Neuronal stem cell (in vitro differentiated cells): ENCODE measurements around the gene LTK.
A peak's percentile ranks its signal among the peaks of the same experiment; 100 is the strongest.

Experiments
- DNase-seq: peaks from one replicate; pipeline ENCODE4 v3.0.0-alpha.2; 2013; ENCODE audit warnings: low spot score
- H2AFZ ChIP-seq: one replicate; pipeline ENCODE4 v1.6.1; 2013; ENCODE audit warnings: mild to moderate bottlenecking, low read length, inconsistent platforms
- H2AK5ac ChIP-seq: 2 replicates; pipeline ENCODE4 v1.6.1; 2013; ENCODE audit warnings: low read depth, mild to moderate bottlenecking, inconsistent platforms, low read length, moderate library complexity, mixed read lengths
- H2BK120ac ChIP-seq: 2 replicates; pipeline ENCODE4 v1.6.1; 2013; ENCODE audit warnings: low read depth, mild to moderate bottlenecking, inconsistent platforms, low read length, moderate library complexity, mixed read lengths
- H2BK12ac ChIP-seq: one replicate; pipeline ENCODE4 v1.6.1; 2013; ENCODE audit warnings: low read length, inconsistent platforms
- H2BK15ac ChIP-seq: 2 replicates; pipeline ENCODE4 v1.6.1; 2013; ENCODE audit warnings: mild to moderate bottlenecking, low read length, inconsistent platforms, mixed read lengths
- H2BK5ac ChIP-seq: one replicate; pipeline ENCODE4 v1.6.1; 2013; ENCODE audit warnings: inconsistent platforms, mild to moderate bottlenecking, low read length, moderate library complexity
- H3K14ac ChIP-seq: one replicate; pipeline ENCODE4 v1.6.1; 2013; ENCODE audit warnings: low read length, inconsistent platforms
- H3K18ac ChIP-seq: 2 replicates; pipeline ENCODE4 v1.6.1; 2013; ENCODE audit warnings: low read length, inconsistent platforms
- H3K23ac ChIP-seq: 2 replicates; pipeline ENCODE4 v1.6.1; 2013; ENCODE audit warnings: low read depth, mild to moderate bottlenecking, mixed read lengths, low read length, inconsistent platforms; ENCODE audit not compliant: poor library complexity
- H3K27ac ChIP-seq: replicated peaks from 3 replicates; pipeline ENCODE4 v1.5.1; 2013; ENCODE audit warnings: low read length, inconsistent platforms
- H3K27me3 ChIP-seq, 3 experiments: 2 replicates each; pipeline ENCODE4 v1.6.1; 2013; ENCODE audit warnings: low read length in 3 of 3, mild to moderate bottlenecking in 2 of 3, inconsistent platforms in 1 of 3, low read depth in 1 of 3, mixed read lengths in 1 of 3, moderate library complexity in 1 of 3; ENCODE audit not compliant: control insufficient read depth in 3 of 3, insufficient read depth in 3 of 3
- H3K36me3 ChIP-seq, 2 donors: replicated peaks in 1 of 2; 2 replicates each; pipeline ENCODE4 v1.6.1; 2013; ENCODE audit warnings: low read length in 2 of 2; ENCODE audit not compliant: control insufficient read depth in 2 of 2, insufficient read depth in 2 of 2
- H3K4ac ChIP-seq: 2 replicates; pipeline ENCODE4 v1.6.1; 2013; ENCODE audit warnings: inconsistent platforms, mild to moderate bottlenecking, low read length, moderate library complexity
- H3K4me1 ChIP-seq, 2 donors: 1 replicate in 1 of 2; 2 replicates in 1 of 2; pipeline ENCODE4 v1.6.1; 2013; ENCODE audit warnings: low read length in 2 of 2, low read depth in 1 of 2; ENCODE audit not compliant: control insufficient read depth in 2 of 2, insufficient read depth in 1 of 2
- H3K4me2 ChIP-seq: one replicate; pipeline ENCODE4 v1.6.1; 2013; ENCODE audit warnings: mild to moderate bottlenecking, low read length, inconsistent platforms; ENCODE audit not compliant: insufficient read depth, poor library complexity, severe bottlenecking
- H3K4me3 ChIP-seq, 2 donors: 2 replicates each; pipeline ENCODE4 v1.5.1; 2013; ENCODE audit warnings: low read length in 2 of 2, mild to moderate bottlenecking in 2 of 2, inconsistent platforms in 1 of 2, moderate library complexity in 1 of 2
- H3K79me1 ChIP-seq: one replicate; pipeline ENCODE4 v1.6.1; 2013; ENCODE audit warnings: low read depth, mild to moderate bottlenecking, inconsistent platforms, low read length, moderate library complexity
- H3K9ac ChIP-seq: one replicate; pipeline ENCODE4 v1.6.1; 2013; ENCODE audit warnings: mild to moderate bottlenecking, low read depth, low read length, inconsistent platforms; ENCODE audit not compliant: poor library complexity
- H3K9me3 ChIP-seq, 2 donors: replicated peaks in 1 of 2; 2 replicates each; pipeline versions ENCODE3 to v1.6.1; 2013; ENCODE audit warnings: low read length in 2 of 2, mild to moderate bottlenecking in 2 of 2, inconsistent platforms in 1 of 2, low read depth in 1 of 2, mixed read lengths in 1 of 2, moderate library complexity in 1 of 2; ENCODE audit not compliant: control insufficient read depth in 2 of 2, insufficient read depth in 1 of 2
- H4K8ac ChIP-seq: one replicate; pipeline ENCODE4 v1.6.1; 2013; ENCODE audit warnings: low read depth, mild to moderate bottlenecking, inconsistent platforms, low read length, moderate library complexity
- H4K91ac ChIP-seq: one replicate; pipeline ENCODE4 v1.6.1; 2013; ENCODE audit warnings: low read length, low read depth, mild to moderate bottlenecking, inconsistent platforms; ENCODE audit not compliant: poor library complexity
- WGBS, 2 donors: extraction: QIAGEN DNeasy Blood & Tissue Kit; methylation state at CpG; one replicate each; pipeline ENCODE4 v1.1.7; 2013; ENCODE audit warnings: missing lambda C conversion rate in 2 of 2, mixed read lengths in 1 of 2; ENCODE audit not compliant: insufficient read length in 2 of 2, insufficient replicate concordance in 1 of 2; ENCODE audit errors: extremely low coverage in 2 of 2; 5-methylcytosine and 5-hydroxymethylcytosine counted together

The LTK gene

DNA sequence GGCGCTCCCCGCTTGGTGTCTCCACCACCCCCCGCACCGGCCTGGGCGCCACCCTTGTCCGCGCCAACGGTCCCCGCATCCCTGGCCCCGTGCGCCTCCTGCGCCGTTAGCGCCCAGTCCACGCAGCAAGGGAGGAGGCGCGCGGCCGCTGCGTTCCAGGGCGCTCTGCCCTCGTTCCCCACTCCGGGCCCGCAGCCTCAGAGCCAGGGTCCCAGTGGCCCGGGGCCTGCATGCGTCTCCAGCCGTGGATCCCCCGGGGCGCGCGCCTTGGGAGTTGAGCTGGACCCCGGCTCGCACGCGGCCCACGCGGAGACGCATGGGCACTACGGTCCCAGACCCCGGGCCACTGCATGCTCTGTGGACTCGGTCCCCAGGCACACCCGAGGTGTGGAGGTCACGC is 27.3 kb downstream of the LTK start:
- Histone ChIP-seq H3K27ac (no peak overlapping the region), H3K79me1 (no peaks in the 10 kb centered on the region), H3K27me3 (peaks cover 0 to 3% (median 0%) of the 10 kb centered on the region in 3 experiments), H4K91ac (no peak overlapping the region), H2BK5ac (no peak overlapping the region), H3K4me3 (no peak overlapping the region), H3K4me2 (no peak overlapping the region), H2BK15ac (no peak overlapping the region), H2BK120ac (no peak overlapping the region), H3K4ac (no peak overlapping the region), H3K4me1 (peaks cover 2 to 11% of the 10 kb centered on the region in 2 donors), H3K18ac (no peak overlapping the region), H4K8ac (no peak overlapping the region), H2AFZ (no peak overlapping the region), H3K36me3 (peaks cover 9 to 32% of the 10 kb centered on the region in 2 donors), H3K23ac (no peak overlapping the region), H3K9me3 (peaks cover 0 to 2% of the 10 kb centered on the region in 2 donors), H2BK12ac (no peak overlapping the region), H3K14ac (no peak overlapping the region), H3K9ac (no peak overlapping the region), H2AK5ac (peak overlapping the region; percentile 51)
- WGBS, 2 donors: no CpG with 5 or more reads among the region's 43 CpGs
- DNase-seq: no peak

DNA sequence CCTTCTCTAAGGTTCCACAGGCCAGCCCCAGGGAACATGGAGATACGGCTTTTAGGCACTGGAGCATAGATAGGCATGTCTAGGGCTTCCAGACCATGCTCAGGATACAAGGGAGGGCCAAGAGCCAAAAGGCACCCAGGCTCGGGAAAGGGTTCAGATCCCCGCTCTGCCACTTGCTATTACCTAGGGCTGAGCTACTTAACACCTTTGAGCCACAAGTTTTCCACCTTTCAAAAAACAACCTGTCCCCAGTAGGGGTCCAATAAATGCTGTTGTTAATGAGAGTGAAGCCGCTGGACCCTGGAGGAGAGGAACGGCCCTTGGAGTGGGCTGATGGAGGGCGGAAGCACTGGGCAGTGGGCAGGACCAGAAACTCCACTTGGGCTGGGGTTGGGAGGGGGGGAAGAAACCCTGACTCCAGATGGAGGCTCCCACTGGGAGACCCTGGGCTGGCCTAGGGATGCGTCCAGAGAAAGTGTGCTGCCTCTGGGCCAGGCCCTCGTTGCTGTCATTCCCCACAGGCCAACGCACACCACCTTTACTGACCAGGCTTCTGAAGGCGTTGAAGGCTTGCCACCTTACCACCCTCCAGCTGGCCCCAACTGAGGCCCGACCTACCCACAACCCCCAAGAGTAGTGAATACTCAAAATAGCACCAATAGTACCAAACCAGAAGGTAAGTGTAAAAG is 28.5 kb downstream of the LTK start:
- peaks cover 20 to 44% of the 10 kb centered on the region in 2 donors for H3K36me3 ChIP-seq
- H3K27me3 ChIP-seq: no peaks in the 10 kb centered on the region
- no peak overlapping the region for H2AFZ ChIP-seq
- H3K27ac ChIP-seq: no peak overlapping the region
- H4K8ac ChIP-seq: no peak overlapping the region
- H3K18ac ChIP-seq: peak overlapping the region; percentile 37
- H2AK5ac ChIP-seq: peak overlapping the region; percentile 36
- WGBS, 2 donors: no CpG with 5 or more reads among the region's 11 CpGs
- no peak overlapping the region for H3K23ac ChIP-seq
- H3K9me3 ChIP-seq: peaks cover 0 to 2% of the 10 kb centered on the region in 2 donors
- H3K9ac ChIP-seq: no peak overlapping the region
- no peak for DNase-seq
- H4K91ac ChIP-seq: no peak overlapping the region
- no peak overlapping the region for H2BK5ac ChIP-seq
- no peak overlapping the region for H2BK120ac ChIP-seq
- H3K4ac ChIP-seq: no peak overlapping the region
- H3K4me3 ChIP-seq: no peak overlapping the region
- H3K4me2 ChIP-seq: no peak overlapping the region
- H3K4me1 ChIP-seq: peaks cover 2 to 11% of the 10 kb centered on the region in 2 donors
- no peak overlapping the region for H2BK15ac ChIP-seq
- no peak overlapping the region for H2BK12ac ChIP-seq
- H3K14ac ChIP-seq: no peak overlapping the region
- no peaks in the 10 kb centered on the region for H3K79me1 ChIP-seq

DNA sequence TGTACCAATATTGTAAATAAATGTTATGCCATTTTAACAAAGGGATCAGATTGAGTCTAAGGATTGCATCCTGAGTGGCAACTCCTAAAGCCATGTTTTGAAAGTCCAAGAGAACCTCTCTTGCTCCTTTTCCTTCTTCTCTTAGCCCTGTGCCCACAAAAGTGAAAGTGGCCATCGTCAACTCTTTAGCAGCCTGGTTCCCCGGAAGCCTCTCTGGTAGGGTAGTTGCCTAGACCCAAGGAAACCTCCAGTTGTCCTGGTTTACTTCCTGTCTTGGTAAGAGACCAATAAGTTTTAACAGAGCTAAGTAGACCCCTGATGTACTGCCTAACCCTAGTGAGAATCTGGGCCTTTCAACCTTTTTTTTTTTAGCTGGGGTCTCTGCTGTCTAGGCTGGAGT is 30.1 kb downstream of the LTK start:
- H3K23ac ChIP-seq: no peak overlapping the region
- no peak overlapping the region for H3K27ac ChIP-seq
- no peak overlapping the region for H2BK15ac ChIP-seq
- H3K4ac ChIP-seq: no peak overlapping the region
- no CpG with 5 or more reads among the region's 2 CpGs for WGBS, 2 donors
- no peak overlapping the region for H2BK5ac ChIP-seq
- no peak overlapping the region for H2BK12ac ChIP-seq
- H3K9ac ChIP-seq: no peak overlapping the region
- DNase-seq: no peak
- H3K18ac ChIP-seq: no peak overlapping the region
- H3K4me3 ChIP-seq: no peak overlapping the region
- peaks cover 0 to 2% of the 10 kb centered on the region in 2 donors for H3K9me3 ChIP-seq
- H3K14ac ChIP-seq: no peak overlapping the region
- H3K36me3 ChIP-seq: peaks cover 31 to 60% of the 10 kb centered on the region in 2 donors
- H3K4me2 ChIP-seq: no peak overlapping the region
- H2AFZ ChIP-seq: no peak overlapping the region
- H4K8ac ChIP-seq: no peak overlapping the region
- H3K79me1 ChIP-seq: no peaks in the 10 kb centered on the region
- no peaks in the 10 kb centered on the region for H3K27me3 ChIP-seq
- no peak overlapping the region for H4K91ac ChIP-seq
- H2BK120ac ChIP-seq: no peak overlapping the region
- peaks cover 2 to 11% of the 10 kb centered on the region in 2 donors for H3K4me1 ChIP-seq
- H2AK5ac ChIP-seq: no peak overlapping the region

DNA sequence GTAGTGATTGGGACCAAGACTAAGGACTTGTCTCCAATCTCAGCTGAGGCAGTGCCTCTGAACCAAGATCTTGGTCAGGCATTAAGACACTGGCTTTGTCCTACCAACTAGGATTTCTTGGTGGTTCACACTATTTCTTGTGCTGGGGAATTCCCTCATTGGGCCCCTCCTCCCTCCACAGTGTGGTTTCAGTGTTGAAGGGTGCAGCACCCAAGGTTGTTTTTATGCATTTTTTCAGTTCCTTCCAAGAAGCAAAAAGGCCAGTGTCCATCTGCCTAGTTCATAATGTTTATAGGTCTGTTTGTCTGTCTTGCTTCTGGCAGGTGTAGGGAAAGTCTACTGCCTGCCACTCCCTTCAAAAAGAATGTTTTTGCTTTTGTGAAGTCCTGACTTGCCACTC is 30.5 kb downstream of the LTK start:
- Histone ChIP-seq H4K8ac (no peak overlapping the region), H2AK5ac (no peak overlapping the region), H2BK120ac (no peak overlapping the region), H3K14ac (no peak overlapping the region), H3K79me1 (no peaks in the 10 kb centered on the region), H4K91ac (no peak overlapping the region), H3K9me3 (peaks cover 0 to 2% of the 10 kb centered on the region in 2 donors), H3K23ac (no peak overlapping the region), H2BK12ac (no peak overlapping the region), H2BK15ac (no peak overlapping the region), H3K9ac (no peak overlapping the region), H3K4me1 (peaks cover 2 to 10% of the 10 kb centered on the region in 2 donors), H3K36me3 (peaks cover 31 to 64% of the 10 kb centered on the region in 2 donors), H2BK5ac (no peak overlapping the region), H3K4me2 (no peak overlapping the region), H3K4ac (no peak overlapping the region), H2AFZ (no peak overlapping the region), H3K27me3 (no peaks in the 10 kb centered on the region), H3K27ac (no peak overlapping the region), H3K18ac (no peak overlapping the region), H3K4me3 (no peak overlapping the region)
- no peak for DNase-seq
